ENCODE measurements around the gene TTC4. TPM values are rescaled to one million over a fixed set of nuclear protein-coding genes. Genes with fewer than 3 reads are reported as not detected.
A peak's percentile ranks its signal among the peaks of the same experiment; 100 is the strongest.

The TTC4 gene
- total RNA-seq, 1 donor: 27.9 TPM

- peak; percentile 49 for DNase-seq (ENCODE audit: insufficient read length, low spot score, missing footprints)
- H3K4me2 ChIP-seq (ENCODE audit: insufficient read depth, low read length): no peak overlapping the region
- no peaks in the 10 kb centered on the region for H3K36me3 ChIP-seq (ENCODE audit: insufficient read depth, low read length)
- H2AFZ ChIP-seq (ENCODE audit: low read length): no peak overlapping the region
- no peak for TF ChIP-seq CTCF (IDR thresholded peaks at IDR 0.05; ENCODE audit: extremely low read depth, low read depth, low read length)
- H3K79me2 ChIP-seq (ENCODE audit: insufficient read depth, low read length): no peaks in the 10 kb centered on the region
- no peak overlapping the region for H3K4me3 ChIP-seq (ENCODE audit: insufficient read depth, low read length)
- peaks cover 27% of the 10 kb centered on the region for H3K27me3 ChIP-seq (ENCODE audit: insufficient read depth, low read length)
- no peaks in the 10 kb centered on the region for H4K20me1 ChIP-seq (ENCODE audit: insufficient read depth, low read length)
- H3K9me3 ChIP-seq (ENCODE audit: low read depth, low read length): no peaks in the 10 kb centered on the region
- H3K27ac ChIP-seq (ENCODE audit: low read depth, low read length): no peak overlapping the region
- no peaks in the 10 kb centered on the region for H3K4me1 ChIP-seq (ENCODE audit: insufficient read depth, low read length)
Measured at GRCh38 chr1:54782588-54782987, 66.9 kb downstream of the TTC4 start.

- H4K20me1 ChIP-seq (ENCODE audit: insufficient read depth, low read length): no peaks in the 10 kb centered on the region
- TF ChIP-seq CTCF (IDR thresholded peaks at IDR 0.05; ENCODE audit: extremely low read depth, low read depth, low read length): no peak
- H3K27me3 ChIP-seq (ENCODE audit: insufficient read depth, low read length): peaks cover 27% of the 10 kb centered on the region
- no peak overlapping the region for H3K27ac ChIP-seq (ENCODE audit: low read depth, low read length)
- no peaks in the 10 kb centered on the region for H3K9me3 ChIP-seq (ENCODE audit: low read depth, low read length)
- no peak overlapping the region for H3K4me3 ChIP-seq (ENCODE audit: insufficient read depth, low read length)
- H3K4me2 ChIP-seq (ENCODE audit: insufficient read depth, low read length): no peak overlapping the region
- H3K79me2 ChIP-seq (ENCODE audit: insufficient read depth, low read length): no peaks in the 10 kb centered on the region
- DNase-seq (ENCODE audit: insufficient read length, low spot score, missing footprints): peak; percentile 65
- no peaks in the 10 kb centered on the region for H3K4me1 ChIP-seq (ENCODE audit: insufficient read depth, low read length)
- no peak overlapping the region for H2AFZ ChIP-seq (ENCODE audit: low read length)
- no peaks in the 10 kb centered on the region for H3K36me3 ChIP-seq (ENCODE audit: insufficient read depth, low read length)
Measured at GRCh38 chr1:54784066-54784465, 68.4 kb downstream of the TTC4 start.

GRCh38 chr1:54786778-54787177 is 71.1 kb downstream of the TTC4 start:
- Histone ChIP-seq H3K27me3 (ENCODE audit: insufficient read depth, low read length) (peaks cover 22% of the 10 kb centered on the region), H3K4me1 (ENCODE audit: insufficient read depth, low read length) (no peaks in the 10 kb centered on the region), H3K9me3 (ENCODE audit: low read depth, low read length) (peaks cover under 1% of the 10 kb centered on the region), H3K4me3 (ENCODE audit: insufficient read depth, low read length) (no peak overlapping the region), H3K36me3 (ENCODE audit: insufficient read depth, low read length) (no peaks in the 10 kb centered on the region), H4K20me1 (ENCODE audit: insufficient read depth, low read length) (no peaks in the 10 kb centered on the region), H3K27ac (ENCODE audit: low read depth, low read length) (no peak overlapping the region), H3K79me2 (ENCODE audit: insufficient read depth, low read length) (no peaks in the 10 kb centered on the region), H3K4me2 (ENCODE audit: insufficient read depth, low read length) (no peak overlapping the region), H2AFZ (ENCODE audit: low read length) (no peak overlapping the region)
- DNase-seq (ENCODE audit: insufficient read length, low spot score, missing footprints): peak; percentile 68
- no peak for TF ChIP-seq CTCF (IDR thresholded peaks at IDR 0.05; ENCODE audit: extremely low read depth, low read depth, low read length)

GRCh38 chr1:54787604-54788003 is 71.9 kb downstream of the TTC4 start:
- Histone ChIP-seq H3K27ac (ENCODE audit: low read depth, low read length) (no peak overlapping the region), H3K9me3 (ENCODE audit: low read depth, low read length) (peaks cover 5% of the 10 kb centered on the region), H4K20me1 (ENCODE audit: insufficient read depth, low read length) (no peaks in the 10 kb centered on the region), H3K4me3 (ENCODE audit: insufficient read depth, low read length) (no peak overlapping the region), H3K4me1 (ENCODE audit: insufficient read depth, low read length) (no peaks in the 10 kb centered on the region), H3K27me3 (ENCODE audit: insufficient read depth, low read length) (peaks cover 17% of the 10 kb centered on the region), H2AFZ (ENCODE audit: low read length) (no peak overlapping the region), H3K79me2 (ENCODE audit: insufficient read depth, low read length) (no peaks in the 10 kb centered on the region), H3K4me2 (ENCODE audit: insufficient read depth, low read length) (no peak overlapping the region), H3K36me3 (ENCODE audit: insufficient read depth, low read length) (no peaks in the 10 kb centered on the region)
- no peak for TF ChIP-seq CTCF (IDR thresholded peaks at IDR 0.05; ENCODE audit: extremely low read depth, low read depth, low read length)
- DNase-seq (ENCODE audit: insufficient read length, low spot score, missing footprints): peak; percentile 48
